DMS79 treated with DMSO at 0.1 percent for 48 hours (cell line): Measurements from ENCODE around the gene IRAK1.

Experiments used
- DNase-seq: peaks from one replicate; lab custom pipeline; 2025; lab: John Stamatoyannopoulos, UW

The IRAK1 gene

GRCh38 chrX:154019633-154020528 is at the start of gene IRAK1:
IRAK1 (minus strand) TSS chrX:154019902; CDS start chrX:154019812, 90 bp downstream.
- peak; percentile 17 for DNase-seq

GRCh38 chrX:154068560-154068959 is 48.9 kb upstream of the IRAK1 start:
- DNase-seq = no peak

DNA sequence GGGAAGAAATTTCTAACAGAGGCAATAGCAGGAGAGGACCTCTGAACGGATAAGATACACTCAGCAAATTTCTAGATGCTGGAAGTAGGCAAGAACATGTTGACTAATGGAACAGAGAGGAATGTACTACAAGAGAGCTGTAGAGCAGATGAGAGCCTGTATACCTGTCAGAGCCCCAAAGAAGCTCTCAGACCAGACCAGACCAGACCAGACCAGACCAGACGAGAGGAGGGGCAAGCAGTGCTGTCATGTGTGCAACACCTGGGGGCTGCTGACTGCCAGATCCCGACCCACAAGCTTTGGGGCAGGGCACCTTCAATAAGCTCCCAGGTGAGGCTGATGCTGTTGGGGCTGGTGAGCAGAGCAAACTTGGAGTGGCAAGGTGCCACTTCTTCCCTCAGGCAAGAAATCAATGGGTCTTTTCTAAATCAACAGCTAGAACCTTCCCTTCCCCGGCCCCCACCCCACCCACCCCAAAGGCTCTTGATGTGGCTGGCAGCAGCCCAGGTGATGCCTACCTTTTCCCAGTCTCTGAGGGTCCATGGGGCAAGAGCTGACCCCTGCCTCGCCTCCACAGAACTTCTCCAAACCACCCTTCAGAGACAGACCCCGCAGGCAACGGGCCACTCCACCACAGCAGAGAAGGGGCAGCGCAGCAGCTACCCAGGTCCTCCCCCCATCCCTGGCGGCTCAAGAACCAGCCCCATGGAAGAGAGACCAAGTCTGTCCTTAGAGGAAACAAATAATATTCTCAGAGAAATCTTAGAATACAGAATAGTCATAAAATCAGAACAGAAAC is 45.1 kb upstream of the IRAK1 start:
- DNase-seq = no peak

- no peak for DNase-seq
Measured at GRCh38 chrX:154063234-154063633, 43.5 kb upstream of the IRAK1 start.

DNA sequence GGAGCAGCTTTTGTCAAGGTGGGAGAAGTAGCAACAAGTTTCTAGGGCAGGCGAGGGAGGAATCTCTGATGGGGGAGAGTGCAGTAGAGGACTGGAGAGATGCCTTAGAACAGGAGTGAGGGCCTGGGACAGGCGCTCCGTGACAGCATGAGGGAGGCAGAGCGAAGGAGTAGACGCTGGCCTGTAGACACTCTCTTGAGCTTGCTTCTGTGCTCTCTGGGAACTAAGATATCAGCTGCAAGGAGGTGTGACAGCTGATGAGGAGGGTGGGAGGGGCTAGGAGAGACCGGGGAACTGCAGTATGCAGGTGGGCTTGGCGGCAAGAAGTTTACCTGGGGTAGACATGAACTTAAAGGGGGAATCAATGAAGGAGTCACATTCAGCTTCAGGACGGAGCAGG is 42.1 kb upstream of the IRAK1 start:
- DNase-seq = no peak

DNA sequence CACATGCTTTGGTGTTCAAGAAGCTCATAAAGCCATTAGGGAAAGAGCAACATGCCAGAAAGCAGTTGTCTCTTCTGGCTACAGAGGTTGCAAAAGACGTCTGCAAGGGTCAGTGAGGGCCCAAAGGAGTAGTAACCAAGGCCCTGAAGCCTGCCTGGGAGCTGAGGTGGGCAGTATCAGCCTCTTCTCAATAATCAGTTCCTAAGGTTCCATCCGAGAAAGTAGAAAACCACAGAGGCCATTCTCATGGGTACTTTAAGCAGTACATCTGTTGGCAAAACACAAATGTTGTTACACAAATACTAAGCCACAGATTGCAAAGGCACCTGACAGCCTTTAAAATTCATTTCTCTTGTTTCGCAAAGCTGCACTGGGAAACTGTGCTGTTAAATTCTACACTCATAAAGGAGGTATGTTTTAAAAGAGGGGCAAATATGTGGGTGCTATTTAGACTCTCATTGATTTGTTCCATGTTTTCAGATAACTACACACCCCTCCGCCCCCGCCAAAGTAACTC is 40.1 kb upstream of the IRAK1 start:
- no peak for DNase-seq

GRCh38 chrX:154059231-154059630 is 39.5 kb upstream of the IRAK1 start:
- no peak for DNase-seq

- DNase-seq = no peak
Measured at GRCh38 chrX:154058214-154058997, 38.7 kb upstream of the IRAK1 start.

- no peak for DNase-seq
Measured at GRCh38 chrX:154057791-154058190, 38.1 kb upstream of the IRAK1 start.

DNA sequence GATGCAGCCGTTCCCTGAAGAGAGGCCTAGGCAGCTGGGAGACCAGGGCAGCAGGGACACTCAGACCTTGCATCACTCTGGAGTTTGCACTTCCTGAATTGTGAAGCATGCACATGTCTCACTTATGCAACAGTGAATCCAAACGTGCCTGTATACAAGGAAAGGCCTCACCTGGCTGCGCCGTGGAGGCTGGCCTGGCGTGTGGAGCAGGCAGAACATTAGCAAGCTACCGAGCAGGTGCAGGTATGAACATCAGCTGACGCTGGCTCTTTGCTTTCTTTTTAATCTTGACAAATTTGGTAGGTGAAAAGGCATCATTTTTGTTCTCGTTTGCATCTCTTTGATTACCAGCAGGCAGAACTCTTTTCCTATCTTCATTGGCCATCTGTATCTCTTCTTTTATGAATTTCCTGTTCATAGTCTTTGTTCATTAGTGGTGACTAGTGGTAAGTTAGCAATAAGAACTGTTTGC is 37.1 kb upstream of the IRAK1 start:
- DNase-seq = no peak

DNA sequence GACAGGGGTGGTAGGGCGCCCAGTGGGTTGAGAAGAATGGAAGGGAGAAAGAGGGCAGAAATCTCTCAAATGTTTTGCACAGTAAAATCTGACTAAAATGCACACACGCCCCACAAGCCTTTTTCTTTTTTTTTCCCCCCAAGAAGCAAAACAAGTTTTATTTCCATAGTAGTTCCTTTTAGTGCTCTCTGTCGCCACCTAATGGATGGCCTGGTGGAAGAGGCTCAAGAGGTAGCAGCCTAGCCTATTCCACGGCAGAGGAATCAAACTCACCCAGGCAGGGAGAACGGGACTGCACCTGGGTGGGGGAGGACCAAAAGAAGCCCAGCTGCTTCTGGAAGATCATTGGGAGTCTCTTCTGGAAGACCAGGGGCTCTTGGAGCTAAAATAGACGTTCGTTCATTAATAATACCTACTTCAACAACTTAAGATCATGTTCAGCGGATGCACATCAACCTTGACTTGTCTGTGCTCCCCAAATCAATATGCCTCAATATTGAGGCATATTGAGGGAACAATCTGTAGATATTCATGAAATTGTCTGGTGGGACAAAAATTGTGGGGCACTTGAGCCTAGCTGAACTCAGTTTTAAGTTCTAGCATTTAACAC is 31.6 kb upstream of the IRAK1 start:
- peak; percentile 22 for DNase-seq

DNA sequence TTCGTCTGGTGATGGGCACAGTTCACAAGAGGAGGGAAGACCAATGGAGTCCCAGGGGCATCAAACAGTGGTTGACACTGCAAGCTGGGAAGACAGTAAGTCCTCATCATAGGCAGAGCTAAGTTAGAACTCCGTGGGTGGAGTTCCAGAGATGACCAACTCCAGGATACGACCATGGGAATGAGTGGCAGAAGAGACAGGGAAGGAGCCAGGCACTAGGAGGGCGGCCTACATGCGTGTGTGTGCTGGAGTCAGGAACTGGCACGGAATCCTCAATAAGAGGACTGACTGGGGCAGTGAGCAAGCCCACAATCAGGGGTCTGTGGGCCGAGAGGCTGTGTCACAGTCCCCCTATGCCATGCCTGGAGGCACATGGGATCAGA is 30.4 kb upstream of the IRAK1 start:
- no peak for DNase-seq

GRCh38 chrX:154049209-154050112 is 29.8 kb upstream of the IRAK1 start:
- no peak for DNase-seq

- DNase-seq = no peak
Measured at GRCh38 chrX:154048398-154048797, 28.7 kb upstream of the IRAK1 start.

DNA sequence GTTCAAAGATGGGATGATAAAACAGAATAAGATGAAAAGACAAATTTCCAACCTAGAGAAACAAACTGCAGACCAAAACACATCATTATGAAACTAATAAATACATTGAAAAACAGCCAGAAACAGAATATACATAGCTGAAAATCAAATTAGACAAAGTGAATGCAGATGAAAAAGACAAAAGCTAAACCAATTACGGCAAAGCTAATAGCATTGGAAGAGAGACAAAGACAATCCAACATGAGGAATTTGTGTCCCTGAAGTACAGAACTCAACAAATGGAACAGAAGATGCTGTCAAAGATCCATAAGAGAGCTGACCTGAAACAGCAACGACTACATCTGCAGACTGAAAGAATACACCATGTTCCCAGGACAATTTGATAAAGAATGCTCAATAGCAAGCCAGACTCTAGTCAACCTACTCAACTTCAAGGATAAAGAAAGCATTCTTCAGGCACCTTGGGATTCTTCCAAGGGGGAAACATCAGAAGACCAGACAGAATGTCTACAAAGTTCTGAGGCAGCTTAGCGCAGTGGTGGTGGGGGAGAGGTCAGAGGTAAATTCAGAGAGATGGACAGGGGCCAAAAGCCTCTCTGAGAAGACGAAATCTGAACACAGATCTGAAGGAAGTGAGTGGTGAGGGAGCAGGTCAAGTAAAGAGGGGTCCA is 27.4 kb upstream of the IRAK1 start:
- no peak for DNase-seq

- DNase-seq = no peak
Measured at GRCh38 chrX:154046031-154046781, 26.5 kb upstream of the IRAK1 start.

DNA sequence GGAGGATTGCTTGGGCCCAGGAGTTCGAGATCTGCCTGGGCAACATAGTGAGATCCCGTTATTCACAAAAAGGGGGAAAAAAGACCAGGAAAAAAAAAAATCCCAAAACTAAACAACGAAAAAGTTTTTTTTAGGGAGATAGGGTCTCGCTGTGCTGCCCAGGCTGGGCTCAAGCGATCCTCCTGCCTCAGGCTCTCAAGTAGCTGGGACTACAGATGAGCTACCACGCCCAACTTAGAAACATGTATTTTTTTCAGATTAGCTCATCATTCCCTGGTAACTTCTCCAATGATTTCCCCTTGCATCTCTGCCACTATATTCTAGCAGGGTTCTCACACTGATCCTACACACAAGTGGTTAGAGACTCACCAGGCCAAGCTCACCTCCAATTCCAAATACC is 24.4 kb upstream of the IRAK1 start:
- no peak for DNase-seq

DNA sequence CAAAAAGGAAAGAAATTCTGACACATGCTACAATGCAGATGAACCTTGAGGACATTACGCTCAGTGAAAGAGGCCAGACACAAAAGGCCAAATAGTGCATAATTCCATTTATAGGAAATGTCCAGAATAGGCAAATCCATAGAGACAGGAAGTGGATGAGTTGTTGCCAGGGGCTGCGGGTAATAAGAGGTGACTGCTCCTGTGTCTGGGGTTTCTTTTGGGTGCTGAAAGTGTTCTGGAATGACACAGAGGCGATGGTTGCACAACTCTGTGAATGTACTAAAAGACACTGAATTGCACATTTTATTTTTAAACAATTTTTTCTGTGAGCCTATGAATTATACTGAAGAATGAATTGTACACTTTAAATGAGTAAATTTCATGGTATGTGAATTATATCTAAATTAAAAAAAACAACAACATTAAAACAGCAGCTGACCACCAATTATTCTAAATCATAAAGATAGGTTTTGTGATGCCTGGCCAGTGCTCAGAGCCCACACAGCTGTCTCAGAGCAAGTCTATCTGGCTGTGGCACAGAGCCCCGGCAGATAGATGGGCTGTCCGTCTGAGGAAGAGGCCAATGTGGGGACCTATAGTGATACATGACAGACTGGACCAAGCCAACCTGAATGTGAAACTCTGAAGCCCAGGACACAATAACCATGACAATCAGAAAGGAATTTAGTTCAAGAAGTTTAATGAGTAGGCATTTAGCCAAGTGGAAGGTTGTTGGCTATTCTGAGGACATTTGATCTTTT is 23.5 kb upstream of the IRAK1 start:
- no peak for DNase-seq
